Uterus (tissue), 4 donors: ENCODE data around the gene DGCR2. TPM values are rescaled to one million over a fixed set of nuclear protein-coding genes. Genes with fewer than 3 reads are reported as not detected.

Experiments
- DNase-seq, 2 donors: peaks; one replicate each; pipeline ENCODE4 v3.0.0-alpha.2; 2019 to 2020
- H3K27ac ChIP-seq, 2 donors: fragments of 200-600 bp; sonication (generic); 1 replicate in 1 of 2; 2 replicates in 1 of 2; pipeline ENCODE4 v1.5.1; 2016 to 2018
- H3K27me3 ChIP-seq, 2 donors: fragments of 200-600 bp; sonication (generic); one replicate each; pipeline ENCODE4 v1.5.1; 2018 to 2019; ENCODE audit warnings: control low read depth in 1 of 2
- H3K36me3 ChIP-seq, 2 donors: fragments of 200-600 bp; sonication (generic); one replicate each; pipeline ENCODE4 v1.5.1; 2019; ENCODE audit warnings: control low read depth in 1 of 2
- H3K4me1 ChIP-seq, 2 donors: fragments of 200-600 bp; sonication (generic); one replicate each; pipeline ENCODE4 v1.5.1; 2018 to 2019; ENCODE audit warnings: control low read depth in 1 of 2
- H3K4me3 ChIP-seq, 2 donors: fragments of 200-600 bp; sonication (generic); 1 replicate in 1 of 2; 2 replicates in 1 of 2; pipeline ENCODE4 v1.5.1; 2018 to 2019; ENCODE audit warnings: mild to moderate bottlenecking in 1 of 2
- H3K9me3 ChIP-seq, 2 donors: fragments of 200-600 bp; sonication (generic); one replicate each; pipeline ENCODE4 v1.5.1; 2019; ENCODE audit warnings: control low read depth in 1 of 2
- CTCF ChIP-seq, 4 experiments: fragments of 200-600 bp in 2 of 4; fragments of 450-650 bp in 2 of 4; sonication (generic) in 2 of 4; IDR thresholded peaks; one replicate each; pipeline ENCODE4 v1.5.1; 2016 to 2019; ENCODE audit warnings: antibody characterized with exemption in 4 of 4, mild to moderate bottlenecking in 2 of 4, moderate library complexity in 1 of 4
- POLR2A ChIP-seq, 2 donors: fragments of 450-650 bp; IDR thresholded peaks; one replicate each; pipeline ENCODE4 v1.6.1; 2016; ENCODE audit warnings: antibody characterized with exemption in 2 of 2, mild to moderate bottlenecking in 1 of 2, moderate library complexity in 1 of 2
- intact Hi-C: fragments of 100-400 bp; cut with DNase I; formaldehyde crosslinking; loops from one replicate; pipeline ENCODE4 v1.15.1; 2023; ENCODE audit warnings: low total_unique reads
- total RNA-seq, 4 donors: library from RNA; depleted of rRNA in 3 of 4; stranded (reverse); fragments of >200 nt in 3 of 4; gene quantifications; one replicate each; pipeline versions ENCODE4 v1.1.0 to v1.2.4, GENCODE V29; 2014 to 2023
- donor health status: DM: yes; HTN: yes; CAD: no.

Gene DGCR2
- total RNA-seq, 4 donors from 2014 or later = 18.2 to 88.9 (median 47.6) TPM

GRCh38 chr22:19136915-19137314 lies 14.7 kb upstream of the DGCR2 start:
- intact Hi-C loops = no loop called here

GRCh38 chr22:19134874-19135273 lies 12.7 kb upstream of the DGCR2 start:
- DNase-seq = no peak
- H3K9me3 ChIP-seq = no peaks in the 10 kb centered on the region

More at GRCh38 chr22:19136915-19137314, 14.7 kb upstream of the DGCR2 start:
- Histone ChIP-seq H3K27ac (no peak overlapping the region), H3K27me3 (no peaks in the 10 kb centered on the region), H3K9me3 (no peaks in the 10 kb centered on the region), H3K36me3 (no peaks in the 10 kb centered on the region), H3K4me1 (no peaks in the 10 kb centered on the region), H3K4me3 (no peak overlapping the region)
- DNase-seq = no peak
- TF ChIP-seq POLR2A (IDR thresholded peaks at IDR 0.05) (no peak), CTCF (IDR thresholded peaks at IDR 0.05) (no peak)

GRCh38 chr22:19134176-19134831 lies 12.1 kb upstream of the DGCR2 start:
- TF ChIP-seq CTCF (IDR thresholded peaks at IDR 0.05) = no peak
- no peak for TF ChIP-seq POLR2A (IDR thresholded peaks at IDR 0.05)
- H3K27ac ChIP-seq = no peak overlapping the region
- no peak overlapping the region for H3K4me3 ChIP-seq
- intact Hi-C loops = no loop called here
- no peaks in the 10 kb centered on the region for H3K4me1 ChIP-seq
- no peaks in the 10 kb centered on the region for H3K9me3 ChIP-seq
- no peak for DNase-seq
- no peaks in the 10 kb centered on the region for H3K27me3 ChIP-seq
- no peaks in the 10 kb centered on the region for H3K36me3 ChIP-seq

More at GRCh38 chr22:19134874-19135273, 12.7 kb upstream of the DGCR2 start:
- no peaks in the 10 kb centered on the region for H3K4me1 ChIP-seq
- H3K36me3 ChIP-seq = no peaks in the 10 kb centered on the region
- intact Hi-C loops = no loop called here
- H3K27ac ChIP-seq = no peak overlapping the region
- TF ChIP-seq CTCF (IDR thresholded peaks at IDR 0.05) = no peak
- TF ChIP-seq POLR2A (IDR thresholded peaks at IDR 0.05) = no peak
- H3K27me3 ChIP-seq = no peaks in the 10 kb centered on the region
- no peak overlapping the region for H3K4me3 ChIP-seq

GRCh38 chr22:19133561-19133960 lies 11.3 kb upstream of the DGCR2 start:
- TF ChIP-seq POLR2A (IDR thresholded peaks at IDR 0.05) (no peak), CTCF (IDR thresholded peaks at IDR 0.05) (no peak)
- H3K36me3 ChIP-seq = no peaks in the 10 kb centered on the region
- H3K27ac ChIP-seq = no peak overlapping the region
- no peaks in the 10 kb centered on the region for H3K9me3 ChIP-seq
- DNase-seq = no peak
- H3K27me3 ChIP-seq = no peaks in the 10 kb centered on the region
- H3K4me1 ChIP-seq = no peaks in the 10 kb centered on the region
- intact Hi-C loops = no loop called here
- no peak overlapping the region for H3K4me3 ChIP-seq

- H3K36me3 ChIP-seq = no peaks in the 10 kb centered on the region
- H3K27ac ChIP-seq = no peak overlapping the region
- no peak for DNase-seq
- H3K4me1 ChIP-seq = no peaks in the 10 kb centered on the region
- intact Hi-C loops = no loop called here
- TF ChIP-seq POLR2A (IDR thresholded peaks at IDR 0.05) = no peak
- no peak for TF ChIP-seq CTCF (IDR thresholded peaks at IDR 0.05)
- H3K9me3 ChIP-seq = no peaks in the 10 kb centered on the region
- H3K27me3 ChIP-seq = no peaks in the 10 kb centered on the region
- H3K4me3 ChIP-seq = no peak overlapping the region
Measured at GRCh38 chr22:19132693-19133400, 10.6 kb upstream of the DGCR2 start.
